SH-SY5Y (cell line): ENCODE measurements around the gene CAV3.

ENCODE experiments used
- GATA2 ChIP-seq: IDR thresholded peaks from 2 replicates; pipeline ENCODE4 v1.6.1; 2011; ENCODE audit warnings: mild to moderate bottlenecking, low read depth, low read length
- GATA3 ChIP-seq: IDR thresholded peaks from 2 replicates; pipeline ENCODE4 v1.6.1; 2011; ENCODE audit warnings: low read depth, mild to moderate bottlenecking, low read length, moderate library complexity

GRCh38 chr3:8764528-8764927 lies 30.9 kb downstream of the CAV3 start:
- TF ChIP-seq GATA2 (no peak), GATA3 (no peak)
